PC-9 (cell line): ENCODE results near the gene COL20A1. TPM values are rescaled to one million over a fixed set of nuclear protein-coding genes. Genes with fewer than 3 reads are reported as not detected.

ENCODE experiments used
- BruUV-seq: library from RNA; stranded (reverse); fragments of 400-500 nt; replicated peaks from 2 replicates; lab custom pipeline; 2021; lab: Mats Ljungman, UMichigan
- CTCF ChIA-PET: fragments of 300-600 bp; sonication (Branson Sonifier 250); formaldehyde crosslinking; loops from one replicate; lab custom pipeline; 2022; ENCODE audit warnings: antibody characterized with exemption; lab: Charles Lee
- POLR2A ChIA-PET: fragments of 300-600 bp; sonication (Branson Sonifier 250); formaldehyde crosslinking; loops from one replicate; lab custom pipeline; 2022; ENCODE audit warnings: antibody characterized with exemption; ENCODE audit not compliant: unreplicated experiment; lab: Charles Lee
- DNase-seq, 2 experiments: peaks; one replicate each; pipeline versions ENCODE4 v3.0.0 to v3.0.0-alpha.2; 2015 to 2022; ENCODE audit warnings: mixed read lengths in 1 of 2
- H2AFZ ChIP-seq: fragments of 200-600 bp; sonication (generic); 2 replicates; pipeline ENCODE4 v1.8.1; 2017; ENCODE audit warnings: antibody characterized with exemption
- H3F3A ChIP-seq: fragments of 200-600 bp; sonication (generic); 2 replicates; pipeline ENCODE4 v1.8.1; 2017; ENCODE audit warnings: antibody characterized with exemption, mild to moderate bottlenecking, low read depth; ENCODE audit not compliant: insufficient read depth
- H3K27ac ChIP-seq: fragments of 200-600 bp; sonication (generic); 2 replicates; pipeline ENCODE4 v1.6.1; 2016; ENCODE audit warnings: mixed run types
- H3K27me3 ChIP-seq: fragments of 200-600 bp; sonication (generic); 2 replicates; pipeline ENCODE4 v1.6.1; 2016; ENCODE audit warnings: low read depth, mixed run types; ENCODE audit not compliant: insufficient read depth
- H3K36me3 ChIP-seq: fragments of 200-600 bp; sonication (generic); 2 replicates; pipeline ENCODE4 v1.6.1; 2016; ENCODE audit warnings: low read depth, mixed run types
- H3K4me1 ChIP-seq: fragments of 200-600 bp; sonication (generic); replicated peaks from 2 replicates; pipeline ENCODE4 v1.6.1; 2016; ENCODE audit warnings: mixed run types; ENCODE audit not compliant: insufficient read depth
- H3K4me2 ChIP-seq: fragments of 200-600 bp; sonication (generic); 2 replicates; pipeline ENCODE4 v1.6.1; 2017; ENCODE audit warnings: mixed run types
- H3K4me3 ChIP-seq: fragments of 200-600 bp; sonication (generic); 2 replicates; pipeline ENCODE4 v1.6.1; 2016; ENCODE audit warnings: mixed run types
- H3K79me2 ChIP-seq: fragments of 200-600 bp; sonication (generic); 2 replicates; pipeline ENCODE4 v1.6.1; 2017; ENCODE audit warnings: low read depth, mixed run types
- H3K9me2 ChIP-seq: fragments of 200-600 bp; sonication (generic); 2 replicates; pipeline ENCODE4 v1.8.1; 2017; ENCODE audit warnings: mild to moderate bottlenecking; ENCODE audit not compliant: insufficient read depth
- H3K9me3 ChIP-seq: fragments of 200-600 bp; sonication (generic); 2 replicates; pipeline ENCODE4 v1.8.1; 2016; ENCODE audit warnings: low read depth; ENCODE audit not compliant: insufficient read depth
- H4K20me1 ChIP-seq: fragments of 200-600 bp; sonication (generic); 2 replicates; pipeline ENCODE4 v1.8.1; 2017; ENCODE audit not compliant: insufficient read depth
- EZH2 ChIP-seq: fragments of 200-600 bp; sonication (generic); IDR thresholded peaks from 2 replicates; pipeline ENCODE4 v1.8.0; 2017; ENCODE audit warnings: antibody characterized with exemption, low read depth
- intact Hi-C: fragments of 100-400 bp; cut with micrococcal nuclease; formaldehyde crosslinking; loops from one replicate; pipeline ENCODE4 v1.10.0; 2022; ENCODE audit not compliant: unreplicated experiment
- total RNA-seq: library from RNA; stranded (reverse); gene quantifications from 2 replicates; pipeline ENCODE4 v1.2.3, GENCODE V29; 2021
- TF ChIP-seq, protein P1 (sequence below): fragments of 200-600 bp; sonication (generic); conservative IDR thresholded peaks from 2 replicates; pipeline ENCODE4 v1.6.1; 2017; ENCODE audit warnings: mixed run types, antibody characterized with exemption, mild to moderate bottlenecking, moderate library complexity

The COL20A1 gene
- total RNA-seq, 1 experiment from 2014 or later, result not detected

DNA sequence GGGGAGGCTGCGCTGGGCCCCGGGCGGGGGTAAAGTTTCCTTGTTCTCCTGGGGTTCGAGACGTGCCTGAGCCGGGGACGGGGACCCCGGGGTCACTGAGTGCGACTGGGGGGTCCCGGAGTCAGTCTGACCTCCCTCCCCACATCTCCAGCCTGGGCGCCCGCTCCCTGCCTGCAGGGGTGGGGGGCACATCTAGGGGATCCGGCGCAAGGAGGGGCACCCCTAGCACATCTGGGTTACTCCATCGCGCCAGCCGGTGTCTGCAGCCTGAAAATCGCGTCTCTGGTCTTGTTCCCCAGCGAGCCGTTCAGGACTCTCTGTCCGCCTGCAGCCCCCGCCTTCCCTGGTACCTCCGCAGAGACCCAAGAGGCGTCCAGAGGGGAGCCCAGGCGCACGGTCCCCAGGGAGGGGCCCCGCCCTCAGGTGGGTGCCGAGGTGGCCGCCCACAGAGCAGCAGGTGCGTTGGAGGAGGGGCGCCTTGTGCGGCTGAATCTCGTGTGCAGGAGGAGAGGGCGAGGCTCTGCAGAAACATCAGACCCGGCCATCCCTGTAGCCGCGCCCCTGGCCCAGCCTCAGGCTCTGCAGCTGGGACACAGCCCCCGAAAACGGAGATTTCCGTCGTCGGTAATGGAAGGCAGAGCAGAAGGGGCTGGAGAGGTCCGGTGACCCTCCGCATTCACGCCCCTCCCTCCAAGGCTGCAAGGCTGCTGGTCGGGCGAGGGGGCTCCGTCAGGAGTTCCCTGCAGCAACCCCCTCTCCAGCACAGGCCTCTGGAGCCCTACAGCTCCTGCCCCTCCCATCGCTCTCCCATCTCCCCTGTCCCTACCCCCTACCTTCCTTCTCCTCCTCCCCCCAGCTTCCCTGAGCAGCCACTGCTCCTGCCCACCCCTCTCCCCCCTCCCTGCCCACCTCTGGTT is 68.8 kb downstream of the COL20A1 start:
- H3K79me2 ChIP-seq, result no peaks in the 10 kb centered on the region
- TF ChIP-seq, protein P1, sequence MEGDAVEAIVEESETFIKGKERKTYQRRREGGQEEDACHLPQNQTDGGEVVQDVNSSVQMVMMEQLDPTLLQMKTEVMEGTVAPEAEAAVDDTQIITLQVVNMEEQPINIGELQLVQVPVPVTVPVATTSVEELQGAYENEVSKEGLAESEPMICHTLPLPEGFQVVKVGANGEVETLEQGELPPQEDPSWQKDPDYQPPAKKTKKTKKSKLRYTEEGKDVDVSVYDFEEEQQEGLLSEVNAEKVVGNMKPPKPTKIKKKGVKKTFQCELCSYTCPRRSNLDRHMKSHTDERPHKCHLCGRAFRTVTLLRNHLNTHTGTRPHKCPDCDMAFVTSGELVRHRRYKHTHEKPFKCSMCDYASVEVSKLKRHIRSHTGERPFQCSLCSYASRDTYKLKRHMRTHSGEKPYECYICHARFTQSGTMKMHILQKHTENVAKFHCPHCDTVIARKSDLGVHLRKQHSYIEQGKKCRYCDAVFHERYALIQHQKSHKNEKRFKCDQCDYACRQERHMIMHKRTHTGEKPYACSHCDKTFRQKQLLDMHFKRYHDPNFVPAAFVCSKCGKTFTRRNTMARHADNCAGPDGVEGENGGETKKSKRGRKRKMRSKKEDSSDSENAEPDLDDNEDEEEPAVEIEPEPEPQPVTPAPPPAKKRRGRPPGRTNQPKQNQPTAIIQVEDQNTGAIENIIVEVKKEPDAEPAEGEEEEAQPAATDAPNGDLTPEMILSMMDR, result no peak
- no peak for TF ChIP-seq EZH2
- POLR2A ChIA-PET, result no interaction called here
- no peak overlapping the region for H3K4me2 ChIP-seq
- peaks cover 6% of the 10 kb centered on the region; the same call in 1 of the 2 replicates for H4K20me1 ChIP-seq
- no TSS peak for BruUV-seq
- H3K27ac ChIP-seq, result no peak overlapping the region
- no peak for DNase-seq
- no peaks in the 10 kb centered on the region for H3K9me2 ChIP-seq
- CTCF ChIA-PET, result interaction anchor here (0.5 to 0.6 kb wide), 2 partner anchors 266 to 573 kb away, joined by 3 to 17 read pairs; no protein-coding TSS in a partner anchor
- no peaks in the 10 kb centered on the region for H3F3A ChIP-seq
- no peak overlapping the region for H2AFZ ChIP-seq
- no peaks in the 10 kb centered on the region for H3K9me3 ChIP-seq
- intact Hi-C loops, result no loop called here
- no peak overlapping the region for H3K4me3 ChIP-seq
- no peaks in the 10 kb centered on the region for H3K4me1 ChIP-seq
- H3K27me3 ChIP-seq, result peaks cover 67% of the 10 kb centered on the region
- no peaks in the 10 kb centered on the region for H3K36me3 ChIP-seq

DNA sequence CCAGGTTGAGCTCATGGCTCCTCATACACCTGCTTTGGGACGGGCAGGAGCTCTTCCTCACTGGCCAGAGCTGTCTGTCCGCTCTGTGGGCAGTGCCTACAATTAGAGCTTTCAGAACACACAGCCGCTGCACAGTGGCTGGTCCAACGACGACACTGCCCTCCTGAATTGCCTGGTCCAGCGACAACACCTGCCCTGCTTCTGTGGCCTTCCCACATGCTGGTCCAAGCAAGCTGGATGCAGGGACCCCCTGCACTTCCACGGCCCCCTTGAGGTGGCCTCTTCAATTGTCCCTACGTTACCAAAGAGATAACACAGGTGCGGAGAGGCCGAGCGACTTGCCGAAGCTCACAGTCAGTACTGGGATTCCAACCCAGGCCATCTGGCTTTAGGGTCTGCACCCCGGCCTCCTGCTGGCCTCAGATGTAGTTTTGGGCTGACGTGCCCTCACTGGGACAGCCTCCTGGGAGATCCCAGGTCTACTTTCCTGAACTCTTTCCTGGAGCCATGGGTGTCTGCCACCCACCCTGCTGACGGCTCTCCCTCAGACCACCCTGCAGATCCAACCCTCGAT is 69.5 kb downstream of the COL20A1 start:
- Histone ChIP-seq H2AFZ (no peak overlapping the region), H4K20me1 (peaks cover 6% of the 10 kb centered on the region; the same call in 1 of the 2 replicates), H3K4me2 (no peak overlapping the region), H3K9me3 (no peaks in the 10 kb centered on the region), H3K27ac (no peak overlapping the region), H3K36me3 (no peaks in the 10 kb centered on the region), H3K4me1 (no peaks in the 10 kb centered on the region), H3F3A (no peaks in the 10 kb centered on the region), H3K27me3 (peaks cover 70% of the 10 kb centered on the region), H3K9me2 (no peaks in the 10 kb centered on the region), H3K79me2 (no peaks in the 10 kb centered on the region), H3K4me3 (no peak overlapping the region)
- no peak for DNase-seq
- TF ChIP-seq, protein P1, result no peak
- TF ChIP-seq EZH2, result no peak
- BruUV-seq, result no TSS peak
- ChIA-PET CTCF (interaction anchor here (0.6 kb wide), 1 partner anchor 572 kb away, joined by 3 read pairs; no protein-coding TSS in a partner anchor), POLR2A (interaction anchor here (0.7 kb wide), 1 partner anchor 31 kb away, joined by 4 read pairs; no protein-coding TSS in a partner anchor)
- intact Hi-C loops, result no loop called here
